HepG2 (cell line): Measurements from ENCODE around the gene SLC22A14. TPM values are rescaled to one million over a fixed set of nuclear protein-coding genes. Genes with fewer than 3 reads are reported as not detected.

ENCODE experiments used
- ATAC-seq: fragments of 200-7000 bp; cut with Tn5 transposase; 3 replicates; pipeline ENCODE4 v1.9.1; 2020; ENCODE audit warnings: mild to moderate bottlenecking, moderate library complexity
- BruUV-seq: library from RNA; stranded (reverse); fragments of 400-500 nt; replicated peaks from 2 replicates; lab custom pipeline; 2021; lab: Mats Ljungman, UMichigan
- CTCF ChIA-PET: fragments of 300-600 bp; formaldehyde crosslinking; extraction: SDS; loops from one replicate; lab custom pipeline; 2021; ENCODE audit warnings: low total read pairs, inconsistent platforms, low intra/inter-chr PET ratio; lab: Yijun Ruan, JAX
- POLR2A ChIA-PET: fragments of 350-600 bp; sonication (Branson Sonifier 250); formaldehyde crosslinking; loops from one replicate; lab custom pipeline; 2020; ENCODE audit warnings: antibody characterized with exemption, inconsistent platforms; lab: Yijun Ruan, JAX
- DNase-seq: peaks from one replicate; pipeline ENCODE4 v3.0.0-alpha.2; 2015; ENCODE audit warnings: low spot score
- FAIRE-seq: peaks from 3 replicates; lab custom pipeline; 2011; peaks lifted over from hg19 to GRCh38; lab: Jason Lieb, UNC
- H2AFZ ChIP-seq: one replicate; pipeline ENCODE4 v1.6.1; 2011; ENCODE audit warnings: low read length, inconsistent platforms
- H3K27ac ChIP-seq: fragments of 300-600 bp; 3 replicates; pipeline ENCODE4 v1.8.0; 2011; ENCODE audit warnings: mixed run types, mild to moderate bottlenecking, mixed read lengths, low read length, inconsistent platforms; ENCODE audit not compliant: insufficient read depth; ENCODE audit errors: extremely low read length
- H3K27me3 ChIP-seq, 2 experiments: fragments of 200-600 bp in 1 of 2; 2 replicates in 1 of 2; 3 replicates in 1 of 2; pipeline versions ENCODE4 v1.6.0 to v1.8.0; 2011; ENCODE audit warnings: low read length in 2 of 2, mild to moderate bottlenecking in 2 of 2, moderate library complexity in 2 of 2, inconsistent platforms in 1 of 2; ENCODE audit not compliant: insufficient read depth in 2 of 2, control insufficient read depth in 1 of 2
- H3K36me3 ChIP-seq, 2 experiments: fragments of 200-600 bp in 1 of 2; replicated peaks in 1 of 2; 2 replicates in 1 of 2; 3 replicates in 1 of 2; pipeline versions ENCODE4 v1.5.1 to v1.8.0; 2011; ENCODE audit warnings: low read length in 2 of 2, inconsistent platforms in 1 of 2; ENCODE audit not compliant: insufficient read depth in 2 of 2, control insufficient read depth in 1 of 2
- H3K4me1 ChIP-seq: 2 replicates; pipeline ENCODE4 v1.5.1; 2012; ENCODE audit warnings: low read length, inconsistent platforms; ENCODE audit not compliant: insufficient read depth
- H3K4me2 ChIP-seq: 2 replicates; pipeline ENCODE4 v1.6.0; 2011; ENCODE audit warnings: low read depth, low read length, inconsistent platforms
- H3K4me3 ChIP-seq, 3 experiments: fragments of 200-600 bp in 1 of 3; sonication (generic), shearing (Covaris generic) in 1 of 3; replicated peaks in 1 of 3; 2 replicates each; pipeline ENCODE4 v1.5.1; 2011 to 2016; ENCODE audit warnings: low read length in 3 of 3, inconsistent platforms in 2 of 3, low read depth in 2 of 3, mild to moderate bottlenecking in 2 of 3, control low read depth in 1 of 3, mixed read lengths in 1 of 3; ENCODE audit not compliant: insufficient read depth in 1 of 3
- H3K79me2 ChIP-seq: one replicate; pipeline ENCODE4 v1.6.1; 2011; ENCODE audit warnings: low read length, inconsistent platforms; ENCODE audit not compliant: insufficient read depth
- H3K9ac ChIP-seq: 2 replicates; pipeline ENCODE4 v1.6.0; 2011; ENCODE audit warnings: mild to moderate bottlenecking, low read depth, low read length, inconsistent platforms; ENCODE audit not compliant: insufficient read depth
- H3K9me3 ChIP-seq: 2 replicates; pipeline ENCODE4 v1.5.1; 2012; ENCODE audit warnings: mild to moderate bottlenecking, low read length
- H4K20me1 ChIP-seq: 2 replicates; pipeline ENCODE4 v1.6.0; 2011; ENCODE audit warnings: inconsistent platforms, mild to moderate bottlenecking, low read length, moderate library complexity; ENCODE audit not compliant: insufficient read depth
- BCL6 ChIP-seq: IDR thresholded peaks from 2 replicates; pipeline ENCODE4 v1.6.1; 2016; ENCODE audit warnings: missing genetic modification reagents, missing compliant biosample characterization
- CREBL2 ChIP-seq: sonication (generic); formaldehyde crosslinking; IDR thresholded peaks from 2 replicates; pipeline ENCODE4 v1.8.1; 2023; ENCODE audit warnings: missing genetic modification reagents, mild to moderate bottlenecking, borderline replicate concordance
- E2F1 ChIP-seq: sonication (generic); formaldehyde crosslinking; IDR thresholded peaks from 2 replicates; pipeline ENCODE4 v1.5.0; 2020; ENCODE audit warnings: missing genetic modification reagents
- FOXM1 ChIP-seq: sonication (generic); formaldehyde crosslinking; IDR thresholded peaks from 2 replicates; pipeline ENCODE4 v1.5.0; 2020; ENCODE audit warnings: missing genetic modification reagents
- GABPB1 ChIP-seq: IDR thresholded peaks from 2 replicates; pipeline ENCODE4 v1.6.1; 2016; ENCODE audit warnings: mild to moderate bottlenecking, missing genetic modification reagents, moderate library complexity, missing compliant biosample characterization
- HINFP ChIP-seq: sonication (generic); formaldehyde crosslinking; IDR thresholded peaks from 2 replicates; pipeline ENCODE4 v1.4.0; 2020; ENCODE audit warnings: low read depth, mild to moderate bottlenecking, missing genetic modification reagents
- MTA1 ChIP-seq: sonication (generic); formaldehyde crosslinking; IDR thresholded peaks from 2 replicates; pipeline ENCODE4 v1.4.0; 2020; ENCODE audit warnings: missing genetic modification reagents, mild to moderate bottlenecking, borderline replicate concordance
- NAIF1 ChIP-seq: sonication (generic); formaldehyde crosslinking; IDR thresholded peaks from 2 replicates; pipeline ENCODE4 v1.5.0; 2020; ENCODE audit warnings: mild to moderate bottlenecking, missing genetic modification reagents, borderline replicate concordance
- SKIL ChIP-seq: sonication (generic); formaldehyde crosslinking; IDR thresholded peaks from 2 replicates; pipeline ENCODE4 v1.8.0; 2022; ENCODE audit warnings: missing genetic modification reagents, mild to moderate bottlenecking, moderate library complexity, borderline replicate concordance
- SMARCC2 ChIP-seq: fragments of 450-650 bp; IDR thresholded peaks from 2 replicates; pipeline ENCODE4 v1.6.1; 2017; ENCODE audit warnings: antibody characterized with exemption, mild to moderate bottlenecking
- SMC3 ChIP-seq: IDR thresholded peaks from 2 replicates; pipeline ENCODE4 v1.6.1; 2011; ENCODE audit warnings: low read length, improper control_type of control experiment
- ZNF790 ChIP-seq: sonication (generic); formaldehyde crosslinking; IDR thresholded peaks from 2 replicates; pipeline ENCODE4 v1.8.0; 2022; ENCODE audit warnings: missing genetic modification reagents, mild to moderate bottlenecking, borderline replicate concordance
- WGBS: methylation state at CpG from one replicate; pipeline ENCODE4 v1.1.6; 2017; ENCODE audit warnings: low lambda C conversion rate; 5-methylcytosine and 5-hydroxymethylcytosine counted together
- in situ Hi-C: cut with HindIII; loops from 2 replicates; pipeline ENCODE4 v1.10.0; 2017; ENCODE audit warnings: low pct_unique_long_range_greater_than_20kb; ENCODE audit not compliant: extremely low pct_ligation_motif_present
- intact Hi-C: fragments of 100-400 bp; cut with micrococcal nuclease; formaldehyde crosslinking; loops from one replicate; pipeline ENCODE4 v1.10.0; 2022; ENCODE audit not compliant: unreplicated experiment
- polyA plus RNA-seq, 8 experiments: library from polyadenylated mRNA; depleted of rRNA in 3 of 8; stranded (reverse) in 7 of 8; unstranded in 1 of 8; fragments of >200 nt; fragmentation: Illumina TruSeq in 4 of 8; extraction: Trizol in 4 of 8; gene quantifications; 2 replicates each; pipeline versions ENCODE4 v1.2.1 to v1.2.3, GENCODE V29; 2011 to 2016; ENCODE audit warnings: low read depth in 4 of 8, missing spikeins in 1 of 8, mixed read lengths in 1 of 8; ENCODE audit not compliant: insufficient read depth in 1 of 8
- total RNA-seq, 5 experiments: library from RNA; depleted of rRNA; stranded (reverse); fragments of >200 nt; fragmentation: Illumina TruSeq; extraction: Trizol; gene quantifications; 2 replicates each; pipeline ENCODE4 v1.2.3, GENCODE V29; 2016; ENCODE audit warnings: low read depth in 1 of 5
- TF ChIP-seq, protein P1 (sequence below): IDR thresholded peaks from 2 replicates; pipeline ENCODE4 v1.6.1; 2012; ENCODE audit warnings: low read depth, low read length, improper control_type of control experiment

SLC22A14 gene
- total and polyA plus RNA-seq, 2 of the 13 experiments (the other 11 are each of a cell fraction or from before 2014, with no cell fraction given), result 0.03 TPM; not detected in 1

DNA sequence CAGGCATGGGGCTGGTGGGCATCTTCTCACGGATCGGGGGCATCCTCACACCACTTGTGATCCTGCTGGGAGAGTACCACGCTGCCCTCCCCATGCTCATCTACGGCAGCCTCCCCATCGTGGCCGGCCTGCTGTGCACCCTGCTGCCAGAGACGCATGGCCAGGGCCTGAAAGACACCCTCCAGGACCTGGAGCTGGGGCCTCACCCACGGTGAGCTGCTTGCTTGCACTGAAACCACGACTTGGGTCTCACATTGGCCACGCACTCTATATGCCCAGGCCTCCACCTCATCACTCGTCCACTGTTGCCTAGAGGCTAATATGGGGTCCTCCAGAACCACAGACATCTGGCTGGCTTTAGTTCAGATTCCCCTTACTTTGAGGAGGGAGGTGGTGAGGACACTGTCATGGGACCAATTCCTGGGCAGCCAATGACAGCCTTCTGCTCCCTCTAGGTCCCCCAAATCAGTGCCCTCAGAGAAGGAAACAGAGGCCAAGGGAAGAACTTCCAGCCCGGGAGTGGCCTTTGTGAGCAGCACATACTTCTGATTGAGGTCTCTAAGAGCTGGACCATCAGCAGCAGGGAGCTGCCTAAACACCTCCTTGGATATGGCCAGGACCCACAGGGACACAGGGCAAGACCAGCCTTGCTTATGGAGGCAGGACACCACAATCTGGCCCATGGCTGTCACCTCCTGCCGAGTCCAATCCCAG, 5.0 kb upstream of the SLC22A14 start (continued):
- TF ChIP-seq BCL6 (CRISPR knock-in tag), result no peak
- no peak for TF ChIP-seq FOXM1 (CRISPR knock-in tag)
- no peak for TF ChIP-seq SKIL
- TF ChIP-seq, all 625 proteins: peak for 0

DNA sequence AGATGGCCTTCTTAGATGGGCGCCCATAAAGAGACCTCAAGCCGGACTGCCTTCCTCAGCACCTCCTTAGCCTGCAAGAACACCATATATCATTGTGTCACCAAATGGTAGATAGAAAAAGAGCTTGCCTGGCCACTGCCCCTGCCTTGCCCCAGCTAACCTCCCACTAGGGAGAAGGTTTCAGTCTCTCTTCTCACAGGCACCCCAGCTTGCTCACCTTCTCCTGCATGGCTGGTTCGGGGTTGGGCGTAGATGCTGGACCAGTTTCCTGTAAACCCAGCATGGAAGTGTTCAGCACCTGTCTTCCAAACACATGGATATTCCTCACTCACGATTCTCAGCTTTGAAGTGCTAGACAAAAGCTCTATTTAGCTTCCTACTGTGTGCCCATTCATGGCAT, 3.3 kb upstream of the SLC22A14 start:
- CTCF ChIA-PET, result no interaction called here
- Histone ChIP-seq H2AFZ (no peak overlapping the region), H3K79me2 (no peaks in the 10 kb centered on the region), H3K9me3 (no peaks in the 10 kb centered on the region), H3K4me2 (no peak overlapping the region), H3K27me3 (peaks cover 1 to 10% of the 10 kb centered on the region in 2 experiments; a peak in 2 of 5 replicates), H3K27ac (no peak overlapping the region), H3K4me3 (no peak overlapping the region), H3K9ac (no peak overlapping the region), H3K4me1 (no peaks in the 10 kb centered on the region), H4K20me1 (no peaks in the 10 kb centered on the region), H3K36me3 (no peaks in the 10 kb centered on the region)
- FAIRE-seq, result no peak
- BruUV-seq, result no TSS peak
- intact Hi-C loops (no loop called here), in situ Hi-C loops (loop anchor here (10.0 kb wide), 1 partner anchor 164 kb away; no protein-coding TSS in a partner anchor)
- no peak for DNase-seq
- 34% methylated on average over 5 of the region's 5 CpGs for WGBS
- ATAC-seq, result no peak
- POLR2A ChIA-PET, result no interaction called here
- TF ChIP-seq NAIF1, result no peak
- no peak for TF ChIP-seq ZNF790 (CRISPR knock-in tag)
- TF ChIP-seq, protein P1, sequence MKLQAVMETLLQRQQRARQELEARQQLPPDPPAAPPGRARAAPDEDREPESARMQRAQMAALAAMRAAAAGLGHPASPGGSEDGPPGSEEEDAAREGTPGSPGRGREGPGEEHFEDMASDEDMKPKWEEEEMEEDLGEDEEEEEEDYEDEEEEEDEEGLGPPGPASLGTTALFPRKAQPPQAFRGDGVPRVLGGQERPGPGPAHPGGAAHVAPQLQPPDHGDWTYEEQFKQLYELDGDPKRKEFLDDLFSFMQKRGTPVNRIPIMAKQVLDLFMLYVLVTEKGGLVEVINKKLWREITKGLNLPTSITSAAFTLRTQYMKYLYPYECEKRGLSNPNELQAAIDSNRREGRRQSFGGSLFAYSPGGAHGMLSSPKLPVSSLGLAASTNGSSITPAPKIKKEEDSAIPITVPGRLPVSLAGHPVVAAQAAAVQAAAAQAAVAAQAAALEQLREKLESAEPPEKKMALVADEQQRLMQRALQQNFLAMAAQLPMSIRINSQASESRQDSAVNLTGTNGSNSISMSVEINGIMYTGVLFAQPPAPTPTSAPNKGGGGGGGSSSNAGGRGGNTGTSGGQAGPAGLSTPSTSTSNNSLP, result no peak
- TF ChIP-seq HINFP, result no peak
- no peak for TF ChIP-seq MTA1 (CRISPR knock-in tag)
- TF ChIP-seq CREBL2, result no peak
- no peak for TF ChIP-seq E2F1 (CRISPR knock-in tag)
- TF ChIP-seq SMARCC2, result no peak
- TF ChIP-seq GABPB1 (CRISPR knock-in tag), result no peak
- TF ChIP-seq SMC3, result no peak
